Measurements from ENCODE around the gene GVQW3.

The GVQW3 gene

GRCh38 chr11:76455931-76456330, 74.8 kb downstream of the GVQW3 start:
- Histone ChIP-seq H3K27me3 (replicated peaks in 2 of 5; ENCODE audit: control insufficient read depth in 4 of 5, insufficient read depth in 5 of 5, low read length in 4 of 5) (no peaks in the 10 kb centered on the region), H3K4me1 (ENCODE audit: control extremely low read depth in 1 of 4, control insufficient read depth in 4 of 4, insufficient read depth in 4 of 4, low read length in 3 of 4) (no peaks in the 10 kb centered on the region), H3K36me3 (ENCODE audit: control insufficient read depth in 4 of 4, insufficient read depth in 4 of 4, low read length in 3 of 4) (peaks cover 8 to 49% (median 35%) of the 10 kb centered on the region in 4 experiments), H3K4me3 (ENCODE audit: control insufficient read depth in 1 of 7, extremely low read depth in 1 of 7, insufficient read depth in 4 of 7, low read depth in 2 of 7, low read length in 6 of 7) (no peak overlapping the region), H3K27ac (ENCODE audit: insufficient read depth in 1 of 2, low read depth in 1 of 2, low read length in 2 of 2, poor library complexity in 1 of 2, severe bottlenecking in 2 of 2) (no peak overlapping the region), H3K9me3 (ENCODE audit: control extremely low read depth in 1 of 5, control insufficient read depth in 4 of 5, insufficient read depth in 2 of 5, low read depth in 1 of 5, low read length in 4 of 5) (no peaks in the 10 kb centered on the region)
- ChIA-PET CTCF (interaction anchor here (0.9 to 1.7 kb wide), 2 partner anchors 25 to 247 kb away, joined by 3 to 5 read pairs; no protein-coding TSS in a partner anchor), POLR2A (no interaction called here)
- no peak for DNase-seq

DNA sequence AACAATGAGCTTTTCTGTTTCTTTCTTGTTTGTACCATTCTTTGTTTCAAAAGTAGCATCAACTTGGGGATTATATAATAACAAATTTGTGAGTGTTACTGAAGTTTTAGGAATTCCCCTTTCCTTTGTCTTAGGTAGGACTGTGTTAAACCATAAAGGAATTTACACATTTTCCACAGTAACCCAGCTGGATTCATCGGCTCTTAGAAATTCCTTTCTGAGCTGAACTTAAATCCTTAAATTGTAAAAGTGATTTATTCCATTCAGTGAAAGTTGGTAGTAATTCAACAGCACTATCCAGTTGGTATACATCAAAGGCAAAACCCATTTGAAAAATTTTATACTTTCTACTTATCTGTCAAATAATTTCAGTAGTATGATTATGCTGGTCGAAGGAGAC, 75.4 kb downstream of the GVQW3 start:
- no peaks in the 10 kb centered on the region for H3K9me3 ChIP-seq (ENCODE audit: control extremely low read depth in 1 of 5, control insufficient read depth in 4 of 5, insufficient read depth in 2 of 5, low read depth in 1 of 5, low read length in 4 of 5)
- no peak overlapping the region for H3K4me3 ChIP-seq (ENCODE audit: control insufficient read depth in 1 of 7, extremely low read depth in 1 of 7, insufficient read depth in 4 of 7, low read depth in 2 of 7, low read length in 6 of 7)
- H3K36me3 ChIP-seq (ENCODE audit: control insufficient read depth in 4 of 4, insufficient read depth in 4 of 4, low read length in 3 of 4) = peaks cover 8 to 50% (median 35%) of the 10 kb centered on the region in 4 experiments
- no peaks in the 10 kb centered on the region for H3K4me1 ChIP-seq (ENCODE audit: control extremely low read depth in 1 of 4, control insufficient read depth in 4 of 4, insufficient read depth in 4 of 4, low read length in 3 of 4)
- no peaks in the 10 kb centered on the region for H3K27me3 ChIP-seq (replicated peaks in 2 of 5; ENCODE audit: control insufficient read depth in 4 of 5, insufficient read depth in 5 of 5, low read length in 4 of 5)
- H3K27ac ChIP-seq (ENCODE audit: insufficient read depth in 1 of 2, low read depth in 1 of 2, low read length in 2 of 2, poor library complexity in 1 of 2, severe bottlenecking in 2 of 2) = no peak overlapping the region
- CTCF ChIA-PET = interaction anchor here (0.8 to 0.9 kb wide), 2 partner anchors 19 to 248 kb away, joined by 3 read pairs; no protein-coding TSS in a partner anchor
- POLR2A ChIA-PET = no interaction called here
- WGBS (ENCODE audit: insufficient coverage) = no CpG with 5 or more reads among the region's 2 CpGs
- no peak for DNase-seq
